NCI-H1436 (cell line): ENCODE data around the gene EIF2A.
A peak's percentile ranks its signal among the peaks of the same experiment; 100 is the strongest.
"Not testable (repeated sequence)": the region's sequence is repeated elsewhere in the genome, so short reads cannot be mapped to it uniquely, and the experiment has no call there.

Source experiments
- DNase-seq: peaks from one replicate; lab custom pipeline; 2025; lab: John Stamatoyannopoulos, UW

Gene EIF2A

DNA sequence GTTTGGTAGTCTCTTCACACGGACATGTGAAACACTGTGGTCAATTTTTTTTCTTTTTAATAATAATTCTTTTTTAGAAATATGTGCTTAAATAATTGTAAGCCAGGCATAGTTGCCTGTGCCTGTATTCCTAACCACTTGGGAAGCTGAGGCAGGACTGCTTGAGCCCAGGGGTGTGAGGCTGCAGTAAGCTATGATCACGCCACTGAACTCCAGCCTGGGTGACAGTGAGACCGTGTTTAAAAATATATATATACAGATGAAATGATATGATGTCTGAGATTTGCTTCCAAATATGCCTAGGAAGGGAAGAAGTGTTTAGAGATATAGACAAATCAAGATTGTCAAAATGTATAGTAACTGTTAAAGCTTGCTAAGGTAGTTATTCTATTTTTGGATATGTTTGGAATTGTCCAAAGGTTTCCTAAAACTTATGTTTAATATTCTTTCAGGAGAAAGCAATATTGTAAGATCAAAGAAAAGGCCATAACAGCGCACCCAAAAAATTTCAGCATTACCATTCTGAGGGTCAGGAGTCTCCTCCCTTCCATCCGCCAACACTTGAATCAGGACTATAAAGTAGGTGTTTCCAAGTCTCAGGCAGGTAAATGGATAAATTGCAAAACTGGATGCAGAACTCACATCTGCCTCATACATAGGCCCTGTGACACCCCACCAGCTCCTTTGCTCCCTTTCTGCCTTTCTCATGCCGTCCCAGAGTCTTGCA is 56.0 kb downstream of the EIF2A start:
- DNase-seq = no peak

- DNase-seq = peak; percentile 95
Measured at GRCh38 chr3:150603153-150603979, 56.8 kb downstream of the EIF2A start, which contains the start of gene SELENOT. Gene SELENOT, plus strand, starts transcription at chr3:150603321. Its CDS starts 42 bp downstream, at chr3:150603363.

GRCh38 chr3:150603980-150604319 is 57.4 kb downstream of the EIF2A start:
- DNase-seq = no peak

DNA sequence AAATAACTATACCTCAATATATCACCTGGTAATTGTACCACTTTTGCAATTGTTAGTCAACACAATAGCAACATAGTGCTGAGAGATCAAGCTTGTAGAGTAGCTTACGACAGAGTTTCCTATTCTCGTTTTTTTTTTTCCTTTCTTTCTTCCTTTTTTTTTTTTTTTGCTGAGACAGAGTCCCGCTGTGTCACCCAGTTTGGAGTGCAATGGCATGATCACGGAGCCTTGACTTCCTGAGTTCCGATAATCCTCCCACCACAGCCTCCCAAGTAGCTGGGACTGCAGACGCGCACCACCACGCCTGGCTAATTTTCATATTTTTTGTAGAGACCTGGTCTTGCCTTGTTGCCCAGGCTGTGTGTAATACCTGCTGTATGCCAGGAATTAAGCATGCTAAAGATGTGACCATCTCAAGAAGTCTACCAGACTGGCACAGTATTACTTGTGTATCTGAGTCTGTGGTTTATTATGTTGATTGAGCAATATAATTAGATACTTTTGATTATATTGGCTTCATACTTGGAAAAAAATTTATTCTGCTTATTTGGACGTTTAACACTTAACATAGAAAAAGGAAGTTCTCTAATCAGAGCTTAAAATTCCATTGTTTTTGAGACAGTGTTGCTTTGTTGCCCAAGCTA is 59.5 kb downstream of the EIF2A start:
- DNase-seq = no peak

DNA sequence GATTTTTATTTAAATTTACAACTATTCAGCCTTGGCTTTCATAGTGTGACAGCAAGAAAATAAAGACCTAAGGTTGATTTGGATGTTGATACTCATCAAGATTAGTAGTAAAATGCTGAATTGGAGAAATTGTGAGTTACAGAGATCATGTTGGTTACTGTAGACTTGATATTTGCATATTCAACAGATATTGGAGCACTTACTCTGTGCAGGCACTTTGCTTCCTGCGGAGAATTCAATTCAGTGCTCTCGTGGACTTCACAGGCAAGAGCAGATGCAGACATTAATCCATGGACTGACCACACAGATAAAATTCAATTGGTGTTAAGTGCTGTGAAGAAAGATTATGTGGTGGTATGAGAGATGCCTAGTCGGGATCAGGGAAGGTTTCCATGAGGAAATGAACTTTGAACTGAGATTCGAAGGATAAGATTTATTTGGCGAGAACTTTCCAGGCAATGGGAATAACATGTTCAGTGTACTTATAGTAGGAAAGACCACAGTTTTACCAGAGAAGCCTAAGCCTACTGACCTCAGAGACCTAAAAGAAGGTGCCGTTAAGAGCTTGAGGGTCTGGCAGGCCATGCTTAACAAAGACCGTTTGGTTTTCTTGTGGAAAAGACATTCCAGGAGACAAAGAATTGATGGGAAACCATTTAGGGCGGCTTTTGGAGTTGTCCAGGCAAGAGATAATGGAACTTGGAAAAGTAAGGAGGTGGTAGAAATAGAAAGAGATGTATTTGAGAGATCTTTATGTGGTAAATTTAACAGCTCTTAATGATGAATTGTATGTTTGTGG is 60.9 kb downstream of the EIF2A start:
- no peak for DNase-seq

DNA sequence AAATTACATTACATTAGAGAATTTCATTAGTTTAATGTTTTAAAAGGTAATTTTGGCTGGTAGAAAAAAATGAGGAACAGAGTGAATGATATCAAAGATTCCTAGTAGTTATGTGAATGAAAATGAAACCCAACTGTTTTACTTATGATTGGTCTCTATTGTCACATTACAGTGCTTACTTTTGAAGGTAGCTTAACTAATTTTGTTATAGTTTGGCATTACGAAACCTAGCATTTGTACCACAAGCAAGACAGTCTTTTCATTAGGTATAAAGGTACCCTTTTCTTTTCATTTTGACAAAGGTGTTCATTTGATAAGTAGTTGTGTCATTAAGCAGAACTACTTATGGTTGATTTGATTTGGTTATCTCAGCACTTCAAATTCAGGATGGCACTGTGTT is 63.4 kb downstream of the EIF2A start:
- no peak for DNase-seq

DNA sequence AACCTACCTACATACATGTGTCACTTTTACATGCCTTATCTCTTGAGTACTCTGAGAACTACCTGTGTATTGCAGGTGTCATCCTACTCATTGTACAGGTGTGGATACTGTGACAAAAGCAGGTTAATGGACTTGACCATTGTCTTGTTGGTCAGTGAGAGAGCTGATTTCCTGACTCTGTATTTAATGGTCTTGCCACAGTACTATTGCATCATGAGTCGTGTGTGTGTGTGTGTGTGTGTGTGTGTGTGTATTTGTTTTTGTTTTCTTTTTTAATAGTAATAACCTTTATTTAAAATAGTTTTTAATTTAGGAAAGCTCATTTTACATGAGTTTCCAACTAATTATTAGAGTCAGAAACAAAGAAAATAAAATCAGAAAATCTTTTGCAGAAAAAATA is 64.2 kb downstream of the EIF2A start:
- no peak for DNase-seq

- DNase-seq = no peak
Measured at GRCh38 chr3:150611666-150612065, 65.1 kb downstream of the EIF2A start.

DNA sequence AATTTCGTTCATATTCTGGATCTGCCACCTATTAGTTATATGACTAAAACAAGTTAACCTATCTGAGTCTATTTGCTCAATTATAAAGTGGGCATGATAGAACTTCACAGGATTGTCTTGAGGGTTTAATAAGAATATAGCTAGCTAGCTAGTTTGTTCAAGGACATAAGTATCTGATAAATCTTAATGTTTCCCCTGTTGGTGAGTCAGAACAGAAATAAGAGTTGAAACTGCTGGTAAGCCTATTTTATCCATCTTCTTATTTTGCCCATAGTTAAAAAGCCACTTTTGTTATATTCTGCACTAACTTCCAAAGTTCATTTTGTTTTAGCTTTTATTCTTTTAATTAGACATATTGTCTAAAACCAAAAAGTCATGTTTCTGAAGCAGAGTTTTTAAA is 65.9 kb downstream of the EIF2A start:
- DNase-seq = no peak

- DNase-seq = no peak
Measured at GRCh38 chr3:150613034-150613433, 66.4 kb downstream of the EIF2A start.

DNA sequence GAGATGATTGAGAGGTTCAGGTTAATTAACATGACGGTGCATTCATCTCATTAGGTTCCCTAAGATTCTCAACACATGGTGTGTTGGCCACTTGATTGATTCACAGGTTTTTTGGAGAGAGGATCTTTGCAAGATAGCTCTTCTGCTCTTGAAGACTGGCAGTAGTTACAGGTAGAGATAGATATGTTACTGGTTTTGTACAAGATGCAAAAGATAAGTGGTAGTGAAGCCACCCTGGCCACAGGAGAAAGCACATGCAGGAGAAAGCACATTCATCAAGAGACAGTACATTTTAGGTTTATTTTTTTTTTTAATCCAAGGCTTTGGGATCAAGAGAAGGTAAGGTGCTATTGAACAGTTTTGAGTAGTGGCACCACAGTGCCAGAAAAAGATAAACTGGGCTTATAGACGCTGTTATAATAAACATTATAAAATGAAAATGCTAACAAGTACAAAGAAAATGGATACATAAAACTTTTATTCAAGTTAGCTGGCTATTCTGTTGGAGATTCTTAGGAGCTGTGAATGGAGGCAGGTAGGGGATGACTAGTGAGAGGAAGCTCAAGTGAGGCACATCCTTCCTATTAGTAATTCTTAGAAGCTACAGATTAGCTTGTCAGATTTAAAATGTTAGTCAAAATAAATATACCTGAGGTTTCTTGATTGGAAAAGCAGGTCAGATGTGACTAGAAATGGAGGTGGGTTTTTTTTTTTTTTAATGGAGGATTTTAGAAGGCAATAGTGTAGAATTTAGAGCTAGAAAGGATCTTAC is 67.3 kb downstream of the EIF2A start:
- no peak for DNase-seq

DNA sequence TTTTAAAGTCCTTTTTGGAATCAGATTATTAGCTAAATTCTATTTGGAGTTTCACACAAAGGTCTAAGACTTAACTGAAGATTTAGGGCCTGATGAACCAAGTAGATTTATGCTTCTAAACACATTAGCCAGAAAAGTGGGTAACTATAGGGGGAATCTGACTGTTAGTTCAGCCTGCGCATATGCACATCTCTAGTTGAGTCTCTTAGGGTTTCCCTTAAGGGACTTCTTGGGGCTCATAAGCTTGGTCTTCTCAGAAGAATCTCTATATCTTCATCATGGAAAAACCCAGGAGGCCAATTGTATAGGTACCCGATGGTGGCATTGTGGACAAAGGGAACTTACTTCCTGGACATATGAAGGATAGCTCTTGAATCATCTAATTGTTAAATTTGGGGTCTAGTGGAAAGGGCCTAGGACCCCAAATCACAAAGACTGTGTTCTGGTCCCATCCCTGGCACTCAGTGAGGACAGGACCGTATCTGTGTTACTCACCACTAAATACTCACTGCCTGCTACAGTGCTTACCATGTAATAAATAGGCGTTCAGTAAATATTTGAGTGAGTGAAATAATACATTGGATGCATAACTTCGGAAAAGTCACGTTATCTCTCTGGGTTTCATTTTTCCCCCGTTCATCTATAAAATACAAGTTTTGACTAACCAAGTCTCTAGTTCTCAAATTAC is 73.6 kb downstream of the EIF2A start:
- DNase-seq = no peak

DNA sequence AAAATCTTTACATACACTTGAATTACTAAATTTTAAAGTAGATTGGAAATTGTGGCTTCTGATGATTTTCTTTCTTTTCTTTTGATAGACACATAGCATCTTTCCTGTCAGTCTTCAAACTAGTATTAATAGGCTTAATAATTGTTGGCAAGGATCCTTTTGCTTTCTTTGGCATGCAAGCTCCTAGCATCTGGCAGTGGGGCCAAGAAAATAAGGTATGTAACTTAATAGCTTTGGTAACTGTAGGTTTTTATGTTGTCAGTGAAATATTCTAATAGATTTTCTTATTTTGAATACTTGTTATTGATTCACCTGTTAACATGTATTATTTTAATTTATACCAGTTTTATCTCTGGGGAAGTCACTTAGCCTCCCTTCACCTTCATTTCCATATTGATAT is 76.4 kb downstream of the EIF2A start:
- not testable (repeated sequence) for DNase-seq

DNA sequence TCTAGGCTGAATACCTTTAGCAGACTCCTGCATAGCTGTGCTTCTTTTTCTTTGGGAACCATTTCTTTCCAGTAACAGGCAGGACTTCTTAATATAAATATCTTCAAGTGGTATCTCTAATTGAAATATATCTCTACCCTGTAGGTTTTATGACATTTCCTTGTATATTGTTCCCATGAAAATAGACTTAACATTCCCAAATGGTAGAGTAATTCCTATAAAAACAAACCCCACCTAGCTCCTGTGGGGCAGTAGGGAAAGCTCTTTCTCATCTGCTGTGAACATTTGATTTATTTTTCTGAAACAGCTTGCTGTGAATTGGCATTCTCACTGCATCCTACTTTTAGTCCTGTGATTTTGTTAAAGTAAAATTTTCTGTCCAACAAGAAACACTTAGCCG is 77.4 kb downstream of the EIF2A start:
- no peak for DNase-seq

DNA sequence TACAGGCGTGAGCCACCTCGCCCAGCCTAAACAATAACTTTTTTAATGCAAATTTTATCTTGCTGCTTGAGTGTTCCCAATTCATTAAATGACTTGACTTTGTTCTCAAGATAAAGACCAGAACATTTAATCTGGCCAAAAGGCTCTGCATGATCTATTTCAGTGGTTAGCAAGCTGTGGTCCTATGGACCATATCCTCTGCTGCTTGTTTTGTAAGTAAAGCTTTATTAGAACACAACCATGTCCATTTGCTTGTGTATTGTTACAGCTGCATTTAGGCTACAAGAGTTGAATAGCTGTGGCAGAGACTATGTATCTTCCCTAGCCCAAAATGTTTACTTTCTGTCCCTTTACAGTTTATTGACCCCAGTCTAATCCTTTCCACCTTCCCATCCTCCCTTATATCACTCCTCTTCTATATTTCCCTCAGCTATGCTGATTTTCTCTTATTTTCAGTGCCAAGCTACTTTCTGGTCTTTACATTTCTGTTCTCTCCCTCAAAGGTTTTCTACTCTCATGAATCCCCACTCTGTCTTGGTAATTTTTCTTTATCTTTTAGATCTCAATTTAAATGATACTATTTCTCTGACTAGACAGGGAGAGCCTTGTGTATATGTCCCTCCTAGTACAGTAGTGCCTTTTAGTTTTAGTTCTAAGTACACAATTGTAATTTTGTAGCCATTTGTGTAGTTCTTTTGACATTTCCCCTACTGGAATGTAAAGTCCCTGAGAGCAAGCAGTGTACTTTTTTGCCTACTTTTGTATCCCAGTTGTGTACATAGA is 79.8 kb downstream of the EIF2A start:
- no peak for DNase-seq

GRCh38 chr3:150627557-150627956 is 81.0 kb downstream of the EIF2A start:
- DNase-seq = no peak

DNA sequence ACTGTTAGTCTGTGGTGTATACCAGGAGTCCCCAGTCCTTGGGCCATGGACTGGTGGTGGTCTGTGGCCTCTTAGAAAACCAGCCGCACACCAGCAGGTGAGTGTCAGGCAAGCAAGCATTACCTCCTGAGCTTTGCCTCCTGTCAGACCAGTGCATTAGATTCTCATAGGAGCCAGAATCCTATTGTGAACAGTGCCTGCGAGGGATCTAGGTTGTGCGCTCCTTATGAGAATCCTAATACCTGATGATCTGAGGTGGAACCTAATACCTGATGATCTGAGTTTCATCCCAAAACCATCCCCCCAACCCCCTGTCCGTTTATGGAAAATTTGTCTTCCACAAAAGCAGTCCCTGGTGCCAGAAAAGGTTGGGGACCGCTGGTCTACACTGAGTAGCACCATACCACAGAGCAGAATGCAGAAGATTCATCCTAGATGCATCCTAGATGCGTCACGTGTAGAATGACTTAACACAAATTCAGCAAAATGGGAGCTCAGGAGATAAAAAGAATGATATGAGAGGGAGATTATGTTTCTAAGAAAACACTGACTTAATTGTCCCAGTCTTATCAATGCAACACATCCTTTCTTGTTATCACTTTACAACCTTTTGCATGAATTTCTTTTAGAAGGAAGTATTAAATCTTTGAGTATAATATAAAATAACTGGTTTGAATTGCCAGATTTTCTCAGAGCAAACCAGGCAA is 85.1 kb downstream of the EIF2A start:
- DNase-seq = no peak

- DNase-seq = no peak
Measured at GRCh38 chr3:150635076-150635475, 88.5 kb downstream of the EIF2A start.

DNA sequence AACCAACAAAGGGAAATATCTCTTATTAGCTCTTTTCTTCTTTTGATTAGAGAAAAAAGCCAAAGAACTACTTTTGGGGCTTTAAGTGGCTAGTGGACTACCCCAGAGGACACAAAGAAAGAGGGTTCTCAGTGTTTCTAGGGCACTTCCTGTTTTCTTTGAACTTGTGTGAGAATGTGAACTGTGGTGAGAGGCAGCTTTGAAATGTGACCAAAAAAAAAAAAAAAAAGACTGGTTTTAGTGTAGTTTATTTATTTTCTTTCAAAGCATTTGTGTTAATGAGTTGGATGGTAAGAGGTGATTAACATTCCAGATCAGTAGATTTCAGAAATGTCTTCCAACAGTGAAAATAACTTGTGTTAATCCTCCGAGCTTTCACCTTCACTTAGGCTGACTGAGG is 88.9 kb downstream of the EIF2A start:
- DNase-seq = no peak
